Stimulated activated CD4-positive, alpha-beta T cell treated with anti-CD3 and anti-CD28 coated beads, Interleukin-1b, Interleukin-23, amount 100 ng/mL, for 48 hours (primary cell): ENCODE data around the gene PUS7L.
"Not testable (repeated sequence)": the region's sequence is repeated elsewhere in the genome, so short reads cannot be mapped to it uniquely, and the experiment has no call there.

Source experiments
- DNase-seq: peaks from one replicate; pipeline ENCODE4 v3.0.0-alpha.2; 2020

Gene PUS7L

GRCh38 chr12:43749016-43749415 lies 9.6 kb downstream of the PUS7L start:
- no peak for DNase-seq

GRCh38 chr12:43744826-43745225 lies 13.8 kb downstream of the PUS7L start:
- DNase-seq: no peak

DNA sequence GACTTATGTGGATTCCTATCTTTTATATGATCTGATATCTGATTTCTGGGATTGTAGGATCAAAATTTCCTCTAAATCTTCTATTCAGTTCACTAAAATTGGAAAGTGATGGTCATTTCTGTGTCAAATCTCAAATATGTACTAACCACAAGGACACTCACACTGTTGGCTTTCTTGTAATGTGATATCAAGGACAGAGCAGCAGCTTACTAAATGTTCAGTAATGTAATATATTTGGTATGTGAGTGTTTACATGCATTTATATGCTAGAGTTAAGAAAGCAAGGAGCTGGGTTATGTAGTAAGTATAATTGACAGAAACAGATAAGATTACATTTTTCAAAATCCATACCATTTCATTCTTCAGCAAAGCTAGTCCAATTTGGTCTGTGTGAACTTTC lies 16.5 kb downstream of the PUS7L start:
- no peak for DNase-seq

GRCh38 chr12:43740511-43741100 lies 18.0 kb downstream of the PUS7L start:
- DNase-seq: no peak

GRCh38 chr12:43737646-43738045 lies 20.9 kb downstream of the PUS7L start:
- DNase-seq: no peak

- no peak for DNase-seq
Measured at GRCh38 chr12:43736927-43737440, 21.6 kb downstream of the PUS7L start.

DNA sequence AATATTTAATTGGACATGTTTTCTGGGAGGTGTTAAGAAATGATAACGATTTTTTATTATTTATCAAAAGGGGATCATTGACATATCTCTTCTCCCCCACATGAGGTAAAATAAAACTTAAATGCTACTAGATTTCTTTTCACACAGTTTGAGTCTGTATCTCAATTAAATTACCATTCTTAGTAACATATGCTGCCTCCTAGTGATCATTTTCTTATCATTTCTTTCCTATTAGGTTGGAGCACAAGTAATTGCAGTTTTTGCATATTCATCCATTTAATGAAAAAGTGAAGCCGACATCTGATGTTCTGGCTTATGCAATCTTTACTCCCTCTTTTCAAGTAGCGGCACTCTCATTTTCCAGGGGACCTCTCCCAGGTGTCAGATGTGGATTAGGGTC lies 24.9 kb downstream of the PUS7L start:
- DNase-seq: no peak

DNA sequence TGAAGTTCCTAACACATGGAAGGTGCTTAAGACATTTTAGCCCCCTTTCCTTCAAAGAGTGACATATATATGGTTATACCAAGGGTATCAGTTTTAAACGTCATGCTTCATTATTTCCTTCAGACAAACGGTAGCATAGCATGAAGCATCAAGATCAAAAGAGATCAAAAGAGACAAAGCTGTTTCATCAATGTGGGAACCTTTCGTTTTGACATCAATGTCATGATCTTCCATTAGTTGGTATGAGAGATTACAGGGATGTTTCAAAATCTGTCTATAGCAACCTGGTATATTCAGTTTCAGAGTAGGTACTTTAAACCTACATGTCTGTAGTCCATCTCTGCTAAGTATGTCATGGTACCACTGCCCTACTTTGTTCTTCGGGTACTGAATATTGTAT lies 28.3 kb downstream of the PUS7L start:
- DNase-seq: no peak

DNA sequence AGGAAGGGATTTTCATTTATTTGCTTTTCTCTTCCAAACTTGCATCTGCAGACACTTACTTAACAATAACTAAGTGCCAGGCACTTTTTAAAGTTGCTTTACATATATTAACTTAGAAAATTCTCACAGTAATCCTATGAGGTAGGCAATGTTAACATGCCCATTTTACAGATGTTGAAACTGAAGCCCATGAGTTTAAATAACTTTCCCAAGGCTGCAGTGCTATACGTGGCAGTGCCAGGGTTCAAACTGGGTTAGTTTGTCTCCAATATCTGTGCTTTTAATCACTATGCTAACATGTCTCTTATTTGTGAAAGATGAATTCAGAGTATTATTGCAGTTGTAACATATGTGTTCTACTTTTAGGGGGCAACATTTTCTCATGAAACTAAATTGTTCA lies 29.9 kb downstream of the PUS7L start:
- no peak for DNase-seq

DNA sequence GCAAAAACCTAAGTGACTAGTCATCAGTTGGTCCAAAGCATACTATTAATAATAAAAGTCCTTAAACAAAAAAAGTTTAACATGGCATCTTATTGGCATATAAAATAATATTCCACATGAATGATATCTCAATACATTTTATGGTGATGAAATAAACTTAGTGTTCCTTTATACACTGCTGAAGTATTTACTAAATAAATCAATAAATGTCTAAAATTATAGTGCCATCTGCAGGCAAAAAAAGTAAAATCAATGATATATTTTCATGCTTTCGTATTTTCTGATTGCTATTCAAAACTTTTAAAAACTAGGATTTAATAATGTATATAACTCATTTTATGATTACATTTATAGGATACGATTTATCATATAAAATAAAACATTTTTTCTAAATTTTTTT lies 30.5 kb downstream of the PUS7L start:
- DNase-seq: no peak

GRCh38 chr12:43723134-43723533 lies 35.5 kb downstream of the PUS7L start:
- DNase-seq: no peak

- no peak for DNase-seq
Measured at GRCh38 chr12:43722621-43723020, 36.0 kb downstream of the PUS7L start.

- DNase-seq: no peak
Measured at GRCh38 chr12:43711348-43711747, 47.2 kb downstream of the PUS7L start.

DNA sequence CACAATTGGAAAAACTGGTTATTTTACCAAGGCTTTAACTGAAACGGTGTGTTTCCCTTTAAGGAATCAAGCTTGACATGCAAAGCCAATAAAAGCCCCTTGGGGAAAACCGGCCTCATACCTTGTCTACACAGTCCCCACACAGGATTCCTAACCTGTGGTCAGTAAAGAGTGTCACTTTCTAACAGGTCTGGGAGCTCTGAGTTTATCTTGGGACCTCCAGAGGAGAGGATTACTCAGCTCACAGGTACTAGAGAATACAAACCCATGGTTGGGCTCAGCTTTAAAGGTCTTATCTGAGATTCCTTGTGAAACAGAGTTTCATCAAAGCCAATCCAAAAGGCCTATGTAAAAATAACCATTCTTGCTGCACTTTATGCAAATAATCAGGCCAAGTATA lies 54.8 kb downstream of the PUS7L start:
- DNase-seq: not testable (repeated sequence)

GRCh38 chr12:43701194-43701593 lies 57.4 kb downstream of the PUS7L start:
- not testable (repeated sequence) for DNase-seq

DNA sequence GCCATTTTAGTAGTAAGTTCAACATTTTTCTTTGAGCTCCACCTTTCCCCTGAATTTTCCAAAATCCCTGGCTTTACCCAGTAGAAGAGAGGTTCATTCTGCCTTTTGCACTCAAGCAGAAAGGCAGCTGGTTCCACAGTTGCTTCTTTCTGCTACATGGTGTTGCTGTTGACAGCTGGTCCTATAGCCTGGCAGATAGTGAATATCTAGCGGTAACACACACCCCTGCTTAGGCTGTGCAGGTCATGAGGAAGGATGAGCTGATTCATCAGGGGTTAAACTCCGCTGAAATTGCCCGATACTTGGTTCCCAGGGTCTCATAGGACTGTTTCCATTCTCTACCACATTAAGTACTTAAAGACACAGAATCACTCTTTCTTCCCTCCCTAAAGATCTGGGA lies 62.4 kb downstream of the PUS7L start:
- no peak for DNase-seq

DNA sequence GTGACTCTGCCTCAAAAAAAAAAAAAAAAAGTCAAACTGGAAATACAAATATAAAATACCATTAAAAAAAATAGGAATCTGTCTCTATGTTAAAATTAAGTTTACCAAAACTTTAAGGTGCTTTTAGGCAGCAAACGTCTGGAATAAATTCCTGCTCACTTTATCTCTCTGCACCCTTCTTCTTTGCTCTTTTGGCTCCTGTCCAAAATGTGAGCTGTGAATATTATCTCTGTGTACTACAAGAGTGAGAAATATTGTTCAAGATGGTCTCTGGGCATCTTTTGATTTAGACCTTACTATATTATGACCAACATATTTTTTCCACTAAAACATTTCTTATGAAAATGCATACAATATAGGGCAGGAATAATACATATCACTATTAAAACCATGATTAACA lies 63.7 kb downstream of the PUS7L start:
- DNase-seq: no peak

DNA sequence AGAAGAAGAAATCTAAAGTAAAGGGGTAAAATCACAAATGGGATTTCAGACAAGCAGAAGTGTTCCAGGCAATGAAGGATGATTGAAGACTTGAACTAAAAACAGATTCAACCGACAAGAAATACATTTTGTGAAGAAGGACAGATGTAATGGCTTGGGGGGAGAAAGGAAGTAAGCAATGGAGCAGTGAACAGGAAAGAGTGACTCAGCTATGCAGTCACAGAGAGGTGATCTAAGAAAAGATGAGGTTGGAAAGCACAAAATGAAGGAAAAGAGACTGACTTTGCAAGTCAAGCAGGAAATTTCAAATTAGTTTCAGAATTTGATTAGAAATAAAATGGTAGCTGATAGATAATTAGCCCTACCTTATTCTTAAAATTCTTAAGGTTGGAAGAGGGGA lies 66.5 kb downstream of the PUS7L start:
- DNase-seq: no peak

DNA sequence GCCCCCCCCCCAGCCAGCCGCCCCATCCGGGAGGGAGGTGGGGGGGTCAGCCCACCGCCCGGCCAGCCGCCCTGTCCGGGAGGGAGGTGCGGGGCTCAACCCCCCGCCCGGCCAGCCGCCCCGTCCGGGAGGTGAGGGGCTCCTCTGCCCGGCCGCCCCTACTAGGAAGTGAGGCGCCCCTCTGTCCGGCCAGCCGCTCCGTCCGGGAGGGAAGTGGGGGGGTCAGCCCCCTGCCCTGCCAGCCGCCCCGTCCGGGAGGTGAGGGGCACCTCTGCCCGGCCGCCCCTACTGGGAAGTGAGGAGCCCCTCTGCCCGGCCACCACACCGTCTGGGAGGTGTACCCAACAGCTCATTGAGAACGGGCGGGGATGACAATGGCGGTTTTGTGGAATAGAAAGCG lies 73.1 kb downstream of the PUS7L start:
- DNase-seq: not testable (repeated sequence)

DNA sequence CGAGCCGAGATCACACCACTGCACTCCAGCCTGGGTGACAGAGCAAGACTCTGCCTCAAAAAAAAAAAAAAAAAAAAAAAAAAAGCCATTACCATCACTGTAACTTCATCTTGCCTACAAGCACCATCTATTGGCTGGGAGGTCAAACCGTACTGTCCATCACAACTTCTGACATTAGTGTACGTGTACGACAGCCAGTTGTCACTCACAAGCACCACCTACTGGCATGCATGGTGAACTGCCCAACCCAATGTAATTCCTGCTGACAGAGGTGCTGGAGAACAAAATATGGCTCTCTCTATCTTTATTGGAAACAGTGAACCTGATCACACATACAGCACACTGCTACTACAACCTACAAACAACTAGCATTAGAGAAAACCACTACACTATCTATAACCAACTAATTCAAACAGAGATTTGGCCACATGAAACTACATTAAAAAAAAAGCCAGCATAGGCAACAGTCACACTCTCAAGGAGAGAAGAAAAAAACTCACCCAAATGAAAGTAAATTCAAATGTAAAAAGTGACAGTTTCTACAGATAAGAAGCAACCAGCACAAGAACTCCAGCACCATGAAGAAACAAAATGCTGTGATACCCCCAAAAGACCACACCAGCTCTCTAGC lies 82.3 kb downstream of the PUS7L start:
- no peak for DNase-seq

GRCh38 chr12:43675048-43675904 lies 83.3 kb downstream of the PUS7L start:
- no peak for DNase-seq

DNA sequence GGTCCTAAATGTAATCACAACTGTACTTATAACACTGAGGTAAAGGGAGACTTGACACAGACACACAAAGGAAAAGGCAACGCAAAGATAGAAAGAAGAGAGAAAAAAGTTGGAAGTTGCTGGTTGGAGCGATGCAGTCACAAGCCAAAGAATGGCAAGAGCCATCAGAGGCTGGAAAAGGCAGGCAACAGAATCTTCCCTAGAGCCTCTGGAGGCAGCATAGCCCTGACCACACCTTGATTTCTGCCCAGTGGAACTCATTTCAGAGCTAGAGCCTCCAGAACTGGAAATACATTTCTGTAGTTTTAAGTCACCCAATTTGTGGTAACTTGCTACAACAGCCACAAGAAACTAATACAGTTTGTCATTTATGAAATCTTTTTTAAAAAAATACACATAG lies 89.2 kb downstream of the PUS7L start:
- no peak for DNase-seq
